ENCODE measurements around the gene CAPS.
"Not testable (repeated sequence)": the region's sequence is repeated elsewhere in the genome, so short reads cannot be mapped to it uniquely, and the experiment has no call there.

CAPS gene

GRCh38 chr19:5867201-5868136 is 46.6 kb upstream of the CAPS start:
- Histone ChIP-seq H3K18ac (ENCODE audit: low read depth in 1 of 2, low read length in 2 of 2) (no peak overlapping the region), H3K27me3 (ENCODE audit: control insufficient read depth in 1 of 2, insufficient read depth in 1 of 2, low read length in 2 of 2) (peaks cover 0 to 37% of the 10 kb centered on the region in 2 experiments), H2AK5ac (ENCODE audit: low read length, severe bottlenecking) (no peak overlapping the region), H2AFZ (ENCODE audit: low read depth, low read length) (no peak overlapping the region), H2BK120ac (ENCODE audit: low read depth, low read length) (no peak overlapping the region), H4K8ac (ENCODE audit: low read length) (no peak overlapping the region), H3K4me1 (ENCODE audit: control insufficient read depth, insufficient read depth, low read depth, low read length) (no peaks in the 10 kb centered on the region), H2BK12ac (ENCODE audit: low read length in 2 of 2) (no peak overlapping the region), H3K27ac (ENCODE audit: low read length, poor library complexity, severe bottlenecking) (no peak overlapping the region), H3K4me2 (ENCODE audit: low read length, poor library complexity, severe bottlenecking) (no peak overlapping the region), H3K14ac (ENCODE audit: low read length in 2 of 2) (peak overlapping the region in 1 of 2 experiments; percentile 12), H3K9me3 (ENCODE audit: control insufficient read depth, low read length) (no peaks in the 10 kb centered on the region), H2BK15ac (ENCODE audit: low read depth, poor library complexity, severe bottlenecking) (peak overlapping the region; percentile 44), H4K91ac (ENCODE audit: low read length) (no peak overlapping the region), H3K4ac (ENCODE audit: low read depth in 1 of 2, low read length in 2 of 2) (peak overlapping the region in 1 of 2 experiments; percentile 19), H3K79me1 (replicated peaks; ENCODE audit: low read length, poor library complexity, severe bottlenecking) (no peaks in the 10 kb centered on the region), H3K23ac (ENCODE audit: low read length in 2 of 2) (no peak overlapping the region), H3K4me3 (ENCODE audit: insufficient read depth in 1 of 2, low read depth in 1 of 2, low read length in 2 of 2) (no peak overlapping the region), H3K36me3 (ENCODE audit: control insufficient read depth in 1 of 2, insufficient read depth in 2 of 2, low read depth in 1 of 2, low read length in 2 of 2) (no peaks in the 10 kb centered on the region), H3K9ac (ENCODE audit: low read length) (no peak overlapping the region), H2BK5ac (ENCODE audit: low read depth, low read length, poor library complexity, severe bottlenecking) (no peak overlapping the region)
- no peak for DNase-seq
- WGBS, result 87% methylated on average over 29 of the region's 31 CpGs

- Histone ChIP-seq H3K4me2 (ENCODE audit: low read length, poor library complexity, severe bottlenecking) (no peak overlapping the region), H3K27ac (ENCODE audit: low read length, poor library complexity, severe bottlenecking) (no peak overlapping the region), H3K27me3 (ENCODE audit: control insufficient read depth in 1 of 2, insufficient read depth in 1 of 2, low read length in 2 of 2) (peaks cover 0 to 7% of the 10 kb centered on the region in 2 experiments), H3K36me3 (ENCODE audit: control insufficient read depth in 1 of 2, insufficient read depth in 2 of 2, low read depth in 1 of 2, low read length in 2 of 2) (no peaks in the 10 kb centered on the region), H3K79me1 (replicated peaks; ENCODE audit: low read length, poor library complexity, severe bottlenecking) (no peaks in the 10 kb centered on the region), H2BK5ac (ENCODE audit: low read depth, low read length, poor library complexity, severe bottlenecking) (no peak overlapping the region), H3K4me3 (ENCODE audit: insufficient read depth in 1 of 2, low read depth in 1 of 2, low read length in 2 of 2) (no peak overlapping the region), H2AFZ (ENCODE audit: low read depth, low read length) (peak overlapping the region; percentile 51), H4K8ac (ENCODE audit: low read length) (no peak overlapping the region), H2BK12ac (ENCODE audit: low read length in 2 of 2) (no peak overlapping the region), H3K9me3 (ENCODE audit: control insufficient read depth, low read length) (no peaks in the 10 kb centered on the region), H4K91ac (ENCODE audit: low read length) (no peak overlapping the region), H2BK120ac (ENCODE audit: low read depth, low read length) (no peak overlapping the region), H3K4ac (ENCODE audit: low read depth in 1 of 2, low read length in 2 of 2) (no peak overlapping the region), H3K9ac (ENCODE audit: low read length) (no peak overlapping the region), H2AK5ac (ENCODE audit: low read length, severe bottlenecking) (no peak overlapping the region), H3K4me1 (ENCODE audit: control insufficient read depth, insufficient read depth, low read depth, low read length) (peaks cover 3% of the 10 kb centered on the region), H2BK15ac (ENCODE audit: low read depth, poor library complexity, severe bottlenecking) (no peak overlapping the region), H3K14ac (ENCODE audit: low read length in 2 of 2) (no peak overlapping the region), H3K23ac (ENCODE audit: low read length in 2 of 2) (no peak overlapping the region), H3K18ac (ENCODE audit: low read depth in 1 of 2, low read length in 2 of 2) (no peak overlapping the region)
- DNase-seq, result peak; percentile 76
- WGBS, result 55% methylated on average over 12 of the region's 12 CpGs
These were observed 43.1 kb upstream of the CAPS start for GRCh38 chr19:5870986-5871394.

GRCh38 chr19:5873617-5874199 is 40.3 kb upstream of the CAPS start:
- H3K14ac ChIP-seq (ENCODE audit: low read length in 2 of 2), result peak overlapping the region in 1 of 2 experiments; percentile 3
- no peak overlapping the region for H2BK120ac ChIP-seq (ENCODE audit: low read depth, low read length)
- no peak overlapping the region for H3K4me3 ChIP-seq (ENCODE audit: insufficient read depth in 1 of 2, low read depth in 1 of 2, low read length in 2 of 2)
- H2BK5ac ChIP-seq (ENCODE audit: low read depth, low read length, poor library complexity, severe bottlenecking), result no peak overlapping the region
- no peaks in the 10 kb centered on the region for H3K79me1 ChIP-seq (replicated peaks; ENCODE audit: low read length, poor library complexity, severe bottlenecking)
- no peak overlapping the region for H3K4me2 ChIP-seq (ENCODE audit: low read length, poor library complexity, severe bottlenecking)
- 93% methylated on average over 12 of the region's 12 CpGs for WGBS
- no peaks in the 10 kb centered on the region for H3K36me3 ChIP-seq (ENCODE audit: control insufficient read depth in 1 of 2, insufficient read depth in 2 of 2, low read depth in 1 of 2, low read length in 2 of 2)
- peaks cover 12% of the 10 kb centered on the region for H3K4me1 ChIP-seq (ENCODE audit: control insufficient read depth, insufficient read depth, low read depth, low read length)
- H3K27me3 ChIP-seq (ENCODE audit: control insufficient read depth in 1 of 2, insufficient read depth in 1 of 2, low read length in 2 of 2), result peaks cover 0 to 10% of the 10 kb centered on the region in 2 experiments
- no peak for DNase-seq
- no peaks in the 10 kb centered on the region for H3K9me3 ChIP-seq (ENCODE audit: control insufficient read depth, low read length)
- H3K9ac ChIP-seq (ENCODE audit: low read length), result no peak overlapping the region
- peak overlapping the region in 1 of 2 experiments; percentile 31 for H2BK12ac ChIP-seq (ENCODE audit: low read length in 2 of 2)
- H2BK15ac ChIP-seq (ENCODE audit: low read depth, poor library complexity, severe bottlenecking), result no peak overlapping the region
- H3K4ac ChIP-seq (ENCODE audit: low read depth in 1 of 2, low read length in 2 of 2), result peak overlapping the region in 1 of 2 experiments; percentile 20
- H2AK5ac ChIP-seq (ENCODE audit: low read length, severe bottlenecking), result no peak overlapping the region
- no peak overlapping the region for H4K8ac ChIP-seq (ENCODE audit: low read length)
- no peak overlapping the region for H4K91ac ChIP-seq (ENCODE audit: low read length)
- H3K27ac ChIP-seq (ENCODE audit: low read length, poor library complexity, severe bottlenecking), result no peak overlapping the region
- no peak overlapping the region for H3K23ac ChIP-seq (ENCODE audit: low read length in 2 of 2)
- no peak overlapping the region for H2AFZ ChIP-seq (ENCODE audit: low read depth, low read length)
- peak overlapping the region in 1 of 2 experiments; percentile 25 for H3K18ac ChIP-seq (ENCODE audit: low read depth in 1 of 2, low read length in 2 of 2)

GRCh38 chr19:5874496-5874895 is 39.6 kb upstream of the CAPS start:
- H2AK5ac ChIP-seq (ENCODE audit: low read length, severe bottlenecking); H3K36me3 ChIP-seq (ENCODE audit: control insufficient read depth in 1 of 2, insufficient read depth in 2 of 2, low read depth in 1 of 2, low read length in 2 of 2); H2BK15ac ChIP-seq (ENCODE audit: low read depth, poor library complexity, severe bottlenecking); H4K8ac ChIP-seq (ENCODE audit: low read length); H3K23ac ChIP-seq (ENCODE audit: low read length in 2 of 2); H2BK120ac ChIP-seq (ENCODE audit: low read depth, low read length); H3K4me3 ChIP-seq (ENCODE audit: insufficient read depth in 1 of 2, low read depth in 1 of 2, low read length in 2 of 2); H3K4ac ChIP-seq (ENCODE audit: low read depth in 1 of 2, low read length in 2 of 2); H3K9ac ChIP-seq (ENCODE audit: low read length); H3K79me1 ChIP-seq (replicated peaks; ENCODE audit: low read length, poor library complexity, severe bottlenecking); H3K9me3 ChIP-seq (ENCODE audit: control insufficient read depth, low read length); H3K14ac ChIP-seq (ENCODE audit: low read length in 2 of 2); H3K27ac ChIP-seq (ENCODE audit: low read length, poor library complexity, severe bottlenecking); H2AFZ ChIP-seq (ENCODE audit: low read depth, low read length); H3K4me2 ChIP-seq (ENCODE audit: low read length, poor library complexity, severe bottlenecking); H2BK5ac ChIP-seq (ENCODE audit: low read depth, low read length, poor library complexity, severe bottlenecking): not testable (repeated sequence)
- H4K91ac ChIP-seq (ENCODE audit: low read length), result peak overlapping the region; percentile 23
- DNase-seq, result peak; percentile 75
- H3K27me3 ChIP-seq (ENCODE audit: control insufficient read depth in 1 of 2, insufficient read depth in 1 of 2, low read length in 2 of 2), result peaks cover 0 to 17% of the 10 kb centered on the region in 2 experiments
- peak overlapping the region in 1 of 2 experiments; percentile 35 for H2BK12ac ChIP-seq (ENCODE audit: low read length in 2 of 2)
- peak overlapping the region in 1 of 2 experiments; percentile 67 for H3K18ac ChIP-seq (ENCODE audit: low read depth in 1 of 2, low read length in 2 of 2)
- 24% methylated on average over 7 of the region's 7 CpGs for WGBS
- peaks cover 17% of the 10 kb centered on the region for H3K4me1 ChIP-seq (ENCODE audit: control insufficient read depth, insufficient read depth, low read depth, low read length)
